ENCODE measurements around the gene QRFPR.

GRCh38 chr4:121306931-121307330, 73.9 kb downstream of the QRFPR start:
- TF ChIP-seq SUZ12 (IDR thresholded peaks at IDR 0.05; ENCODE audit: extremely low read depth, insufficient read depth, insufficient read length): no peak
- no peak for TF ChIP-seq YY1 (IDR thresholded peaks at IDR 0.05; ENCODE audit: insufficient read depth, insufficient read length)
- TF ChIP-seq ZNF274 (IDR thresholded peaks at IDR 0.05; ENCODE audit: low read depth, low read length): no peak

Measured in NT2/D1 (cell line).